DOHH2 (cell line): ENCODE measurements around the gene PTHLH.

Experiments used
- H3F3A ChIP-seq: fragments of 200-600 bp; sonication (generic), shearing (Covaris generic); 2 replicates; pipeline ENCODE4 v1.6.0; 2016; ENCODE audit warnings: antibody characterized with exemption, mild to moderate bottlenecking; ENCODE audit not compliant: control insufficient read depth, insufficient read depth
- H3K27ac ChIP-seq: fragments of 200-600 bp; sonication (generic); 2 replicates; pipeline ENCODE4 v1.5.1; 2014; ENCODE audit warnings: low read depth, mild to moderate bottlenecking, low read length, moderate library complexity
- H3K27me3 ChIP-seq: fragments of 200-600 bp; sonication (generic); 2 replicates; pipeline ENCODE4 v1.6.1; 2014; ENCODE audit warnings: mild to moderate bottlenecking, low read length, mixed read lengths; ENCODE audit not compliant: control insufficient read depth
- H3K36me3 ChIP-seq: fragments of 200-600 bp; sonication (generic); 2 replicates; pipeline ENCODE4 v1.6.1; 2014; ENCODE audit warnings: mild to moderate bottlenecking, low read length, moderate library complexity, mixed read lengths; ENCODE audit not compliant: control insufficient read depth
- H3K4me1 ChIP-seq: fragments of 200-600 bp; sonication (generic); 2 replicates; pipeline ENCODE4 v1.6.1; 2014; ENCODE audit warnings: mild to moderate bottlenecking, low read length, mixed read lengths; ENCODE audit not compliant: control insufficient read depth
- H3K4me2 ChIP-seq: fragments of 200-600 bp; sonication (generic); 2 replicates; pipeline ENCODE4 v1.6.0; 2014; ENCODE audit warnings: mild to moderate bottlenecking, low read length, moderate library complexity
- H3K4me3 ChIP-seq: fragments of 200-600 bp; sonication (generic); 2 replicates; pipeline ENCODE4 v1.5.1; 2014; ENCODE audit warnings: mild to moderate bottlenecking, low read length, mixed read lengths
- H3K79me2 ChIP-seq: fragments of 200-600 bp; sonication (generic); 2 replicates; pipeline ENCODE4 v1.6.1; 2014; ENCODE audit warnings: mild to moderate bottlenecking, low read length, mixed read lengths; ENCODE audit not compliant: control insufficient read depth
- H3K9me2 ChIP-seq: fragments of 200-600 bp; sonication (generic); replicated peaks from 2 replicates; pipeline ENCODE4 v1.6.1; 2014; ENCODE audit warnings: mild to moderate bottlenecking, low read length, mixed read lengths; ENCODE audit not compliant: control insufficient read depth
- H3K9me3 ChIP-seq: fragments of 200-600 bp; sonication (generic); 2 replicates; pipeline ENCODE4 v1.6.1; 2014; ENCODE audit warnings: antibody characterized with exemption, low read length, mixed read lengths; ENCODE audit not compliant: control insufficient read depth, insufficient read depth
- H4K20me1 ChIP-seq: fragments of 200-600 bp; sonication (generic); 2 replicates; pipeline ENCODE4 v1.6.0; 2014; ENCODE audit warnings: low read depth, mild to moderate bottlenecking, antibody characterized with exemption, low read length, moderate library complexity; ENCODE audit not compliant: control insufficient read depth, insufficient read depth
- CTCF ChIP-seq: fragments of 200-600 bp; sonication (generic); IDR thresholded peaks from one replicate; pipeline ENCODE4 v1.5.1; 2014; ENCODE audit warnings: antibody characterized with exemption, mild to moderate bottlenecking, low read depth, low read length; ENCODE audit not compliant: poor library complexity, severe bottlenecking
- EZH2phosphoT487 ChIP-seq: fragments of 200-600 bp; sonication (generic); IDR thresholded peaks from 2 replicates; pipeline ENCODE4 v1.6.1; 2017; ENCODE audit warnings: borderline replicate concordance, mild to moderate bottlenecking, antibody characterized with exemption, low read length, moderate library complexity, mixed read lengths

The PTHLH gene

GRCh38 chr12:27995406-27995805, 22.9 kb upstream of the PTHLH start:
- Histone ChIP-seq H3K27me3 (no peaks in the 10 kb centered on the region), H3K9me3 (no peaks in the 10 kb centered on the region), H3K79me2 (no peaks in the 10 kb centered on the region), H3K4me3 (no peak overlapping the region), H3K27ac (no peak overlapping the region), H4K20me1 (no peaks in the 10 kb centered on the region), H3F3A (no peaks in the 10 kb centered on the region), H3K4me1 (no peaks in the 10 kb centered on the region), H3K36me3 (no peaks in the 10 kb centered on the region), H3K9me2 (no peaks in the 10 kb centered on the region), H3K4me2 (no peak overlapping the region)
- TF ChIP-seq EZH2phosphoT487, result no peak

GRCh38 chr12:27988594-27989233, 16.2 kb upstream of the PTHLH start:
- Histone ChIP-seq H3K4me1 (no peaks in the 10 kb centered on the region), H3K4me3 (no peak overlapping the region), H3K27ac (no peak overlapping the region), H3K9me3 (no peaks in the 10 kb centered on the region), H4K20me1 (no peaks in the 10 kb centered on the region), H3K79me2 (no peaks in the 10 kb centered on the region), H3K27me3 (no peaks in the 10 kb centered on the region), H3K9me2 (no peaks in the 10 kb centered on the region), H3K4me2 (no peak overlapping the region), H3K36me3 (no peaks in the 10 kb centered on the region), H3F3A (no peaks in the 10 kb centered on the region)
- TF ChIP-seq EZH2phosphoT487 (no peak), CTCF (no peak)

GRCh38 chr12:27987331-27987730, 14.8 kb upstream of the PTHLH start:
- TF ChIP-seq EZH2phosphoT487 (no peak), CTCF (no peak)
- Histone ChIP-seq H3K27me3 (peaks cover 4% of the 10 kb centered on the region; the same call in 1 of the 2 replicates), H3K4me2 (no peak overlapping the region), H3K9me2 (no peaks in the 10 kb centered on the region), H3K4me3 (no peak overlapping the region), H3K9me3 (no peaks in the 10 kb centered on the region), H3K79me2 (no peaks in the 10 kb centered on the region), H3F3A (no peaks in the 10 kb centered on the region), H3K27ac (no peak overlapping the region), H3K4me1 (no peaks in the 10 kb centered on the region), H4K20me1 (no peaks in the 10 kb centered on the region), H3K36me3 (no peaks in the 10 kb centered on the region)

- Histone ChIP-seq H4K20me1 (no peaks in the 10 kb centered on the region), H3K79me2 (no peaks in the 10 kb centered on the region), H3K9me3 (no peaks in the 10 kb centered on the region), H3K4me1 (no peaks in the 10 kb centered on the region), H3K36me3 (no peaks in the 10 kb centered on the region), H3K9me2 (no peaks in the 10 kb centered on the region), H3K27me3 (peaks cover 4% of the 10 kb centered on the region; the same call in 1 of the 2 replicates), H3K4me2 (no peak overlapping the region), H3K4me3 (no peak overlapping the region), H3K27ac (no peak overlapping the region), H3F3A (no peaks in the 10 kb centered on the region)
- TF ChIP-seq EZH2phosphoT487 (no peak), CTCF (no peak)
These were observed 11.7 kb upstream of the PTHLH start for GRCh38 chr12:27984275-27984674.
